ENCODE measurements around the gene ANKRD12.

DNA sequence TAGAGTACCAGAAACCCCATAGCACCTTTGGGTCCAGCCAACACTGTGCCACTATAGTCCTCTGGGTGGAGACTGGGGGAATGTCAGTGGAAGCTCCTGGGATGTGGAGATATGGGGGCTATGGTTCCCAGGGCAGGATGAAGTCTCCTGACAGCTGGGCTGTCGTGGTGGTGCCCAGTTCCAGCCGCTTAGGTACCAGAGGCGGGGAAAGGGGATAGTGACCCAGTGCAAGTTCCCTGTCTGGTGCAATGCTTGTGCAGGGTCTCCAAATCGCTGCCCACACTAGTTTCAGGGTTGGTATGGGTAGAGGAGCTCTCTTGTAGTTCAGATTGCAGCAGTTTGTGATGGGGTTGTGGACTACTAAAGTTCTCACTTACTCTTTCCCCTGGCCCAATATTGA lies 97.9 kb downstream of the ANKRD12 start:
- TF ChIP-seq, protein P1, sequence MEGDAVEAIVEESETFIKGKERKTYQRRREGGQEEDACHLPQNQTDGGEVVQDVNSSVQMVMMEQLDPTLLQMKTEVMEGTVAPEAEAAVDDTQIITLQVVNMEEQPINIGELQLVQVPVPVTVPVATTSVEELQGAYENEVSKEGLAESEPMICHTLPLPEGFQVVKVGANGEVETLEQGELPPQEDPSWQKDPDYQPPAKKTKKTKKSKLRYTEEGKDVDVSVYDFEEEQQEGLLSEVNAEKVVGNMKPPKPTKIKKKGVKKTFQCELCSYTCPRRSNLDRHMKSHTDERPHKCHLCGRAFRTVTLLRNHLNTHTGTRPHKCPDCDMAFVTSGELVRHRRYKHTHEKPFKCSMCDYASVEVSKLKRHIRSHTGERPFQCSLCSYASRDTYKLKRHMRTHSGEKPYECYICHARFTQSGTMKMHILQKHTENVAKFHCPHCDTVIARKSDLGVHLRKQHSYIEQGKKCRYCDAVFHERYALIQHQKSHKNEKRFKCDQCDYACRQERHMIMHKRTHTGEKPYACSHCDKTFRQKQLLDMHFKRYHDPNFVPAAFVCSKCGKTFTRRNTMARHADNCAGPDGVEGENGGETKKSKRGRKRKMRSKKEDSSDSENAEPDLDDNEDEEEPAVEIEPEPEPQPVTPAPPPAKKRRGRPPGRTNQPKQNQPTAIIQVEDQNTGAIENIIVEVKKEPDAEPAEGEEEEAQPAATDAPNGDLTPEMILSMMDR (conservative IDR thresholded peaks at IDR 0.05; ENCODE audit: low read length) = no peak
- no peak for TF ChIP-seq EZH2phosphoT487 (IDR thresholded peaks at IDR 0.05; ENCODE audit: borderline replicate concordance, low read depth, low read length)
